Measurements from ENCODE around the gene S100A10. TPM values are rescaled to one million over a fixed set of nuclear protein-coding genes. Genes with fewer than 3 reads are reported as not detected.

S100A10 gene
- total and polyA plus RNA-seq, 2 of the 4 experiments (the other 2 are of a cell fraction), result 86.0 to 277 TPM

DNA sequence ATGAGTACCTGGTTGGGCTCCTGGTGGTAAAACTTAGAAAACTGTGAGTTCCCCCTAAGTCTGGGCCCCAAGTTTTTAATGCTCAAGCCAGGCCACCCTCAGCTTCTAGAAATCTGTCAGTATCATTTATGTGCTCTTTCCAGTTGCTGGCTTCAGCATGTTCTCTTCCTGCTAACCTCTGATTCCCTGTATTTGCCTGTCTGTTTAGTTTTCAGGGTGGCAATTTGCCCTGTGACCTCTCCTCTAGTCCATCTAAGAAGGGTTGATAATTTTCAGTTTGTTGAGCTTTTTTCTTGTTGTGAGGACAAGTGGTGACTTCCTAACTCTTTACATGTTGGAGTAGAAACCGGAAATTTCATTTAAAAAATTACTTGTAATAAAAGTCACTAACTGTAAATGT is 16.0 kb upstream of the S100A10 start:
- Histone ChIP-seq H4K5ac (ENCODE audit: low read depth, low read length) (no peak overlapping the region), H3K79me1 (ENCODE audit: low read depth in 1 of 2, low read length in 2 of 2) (no peaks in the 10 kb centered on the region), H3K4ac (ENCODE audit: low read depth, low read length) (no peak overlapping the region), H4K20me1 (ENCODE audit: insufficient read depth, low read length) (no peaks in the 10 kb centered on the region), H3K4me3 (ENCODE audit: insufficient read depth, low read depth, low read length) (no peak overlapping the region), H3K9ac (ENCODE audit: low read depth, low read length) (no peak overlapping the region), H4K91ac (ENCODE audit: insufficient read depth, low read depth, low read length) (no peak overlapping the region), H3K9me3 (ENCODE audit: control insufficient read depth, insufficient read depth, low read length) (no peaks in the 10 kb centered on the region), H2AK5ac (ENCODE audit: low read depth, low read length) (no peak overlapping the region), H2AFZ (replicated peaks; ENCODE audit: low read length, poor library complexity) (no peak overlapping the region), H3K27me3 (ENCODE audit: control insufficient read depth, insufficient read depth, low read length) (peaks cover 37% of the 10 kb centered on the region), H2BK20ac (ENCODE audit: low read depth, low read length) (no peak overlapping the region), H3K23ac (ENCODE audit: low read depth, low read length) (no peak overlapping the region), H3K36me3 (ENCODE audit: control insufficient read depth, insufficient read depth, low read length) (no peaks in the 10 kb centered on the region), H3K14ac (replicated peaks; ENCODE audit: low read depth, low read length) (no peak overlapping the region; the same call in 1 of the 2 replicates), H4K8ac (ENCODE audit: low read depth in 2 of 2, low read length in 2 of 2) (no peak overlapping the region), H3K27ac (ENCODE audit: insufficient read depth, low read length) (no peak overlapping the region), H2BK5ac (ENCODE audit: low read depth, low read length, poor library complexity, severe bottlenecking) (no peak overlapping the region), H3K4me1 (ENCODE audit: control insufficient read depth, insufficient read depth, low read length) (no peaks in the 10 kb centered on the region), H2BK120ac (ENCODE audit: low read depth, low read length) (no peak overlapping the region), H2BK15ac (ENCODE audit: low read depth, low read length) (no peak overlapping the region), H2AK9ac (replicated peaks; ENCODE audit: low read depth, low read length, poor library complexity) (no peak overlapping the region), H3K56ac (ENCODE audit: extremely low read depth, insufficient read depth, low read length) (no peak overlapping the region), H3K4me2 (ENCODE audit: low read depth, low read length) (no peak overlapping the region), H3K9me1 (ENCODE audit: insufficient read depth, low read length) (no peaks in the 10 kb centered on the region; the same call in 1 of the 2 replicates), H3K18ac (ENCODE audit: low read depth, low read length) (no peak overlapping the region)
- DNase-seq (no peak), ATAC-seq (ENCODE audit: low read depth) (no peak)
- POLR2A ChIA-PET (ENCODE audit: unreplicated experiment), result interaction anchor here (0.6 kb wide), 1 partner anchor 75 kb away, joined by 3 read pairs; no protein-coding TSS in a partner anchor
- in situ Hi-C loops (cut with MboI; ENCODE audit: low sequenced_read_pairs) (loop anchor here (10.0 kb wide), 1 partner anchor 125 kb away; no protein-coding TSS in a partner anchor), intact Hi-C loops (cut with micrococcal nuclease) (no loop called here), dilution Hi-C loops (cut with HindIII; ENCODE audit: low sequenced_read_pairs, unreplicated experiment) (loop anchor here (25.0 kb wide), 1 partner anchor 97 kb away; the partner anchor contains the start of gene THEM4)
- BruUV-seq (replicated peaks), result no TSS peak
- CTCF ChIA-PET, result no interaction called here
- TF ChIP-seq RAD21 (IDR thresholded peaks at IDR 0.05; ENCODE audit: low read length), result no peak
- TF ChIP-seq RCOR1 (IDR thresholded peaks at IDR 0.05; ENCODE audit: insufficient replicate concordance, low read length), result no peak
- no peak for TF ChIP-seq MXI1 (IDR thresholded peaks at IDR 0.05; ENCODE audit: borderline replicate concordance, low read depth, low read length)
- TF ChIP-seq MAZ (IDR thresholded peaks at IDR 0.05; ENCODE audit: borderline replicate concordance, low read depth, low read length), result no peak
- WGBS, 2 experiments (ENCODE audit: extremely low coverage in 2 of 2, insufficient read length in 1 of 2), result no CpG with 5 or more reads among the region's 1 CpG

Measured in IMR-90 (cell line).